Heart left ventricle (tissue), 13 donors: Measurements from ENCODE around the gene SGIP1.

ENCODE experiments used
- CTCF ChIP-seq, 12 donors: fragments of 200-600 bp; sonication (generic) in 4 of 12; IDR thresholded peaks; one replicate each; pipeline versions ENCODE4 v1.5.0 to v1.8.0; 2018 to 2022; ENCODE audit warnings: antibody characterized with exemption in 12 of 12, mild to moderate bottlenecking in 5 of 12
- POLR2A ChIP-seq, 2 donors: fragments of 450-650 bp; IDR thresholded peaks; one replicate each; pipeline ENCODE4 v1.6.1; 2017; ENCODE audit warnings: antibody characterized with exemption in 2 of 2, mild to moderate bottlenecking in 2 of 2, moderate library complexity in 2 of 2
- donor health status: ischemic (EF 13 %, LVEDD 7.1; RV severe dilation, severe dysfunction).
- donor health status: DM: no; HTN: yes; CAD: no.
- donor health status: DM: no; HTN: no; CAD: no.
- donor health status: ischemic (EF 25% LVEDD 6.9; RV normal size, moderate dysfunction).
- donor health status: ischemic (EF 25% LVEDD 5.7; RV mildly dilated, moderate dysfunction).
- donor health status: ischemic (EF 35%, LVEDD 5.7; RV mildly dilated, moderate dysfunction).
- donor health status: nonischemic (EF 11% LVEDD 7.7; RV severe dilation, severe dysfunction).
- donor health status: DM: yes; HTN: yes; CAD: no.
- donor health status: PGD.
- donor health status: ischemic (EF 29% LVEDD 5.4; RV normal size, mild dysfunction).
- donor health status: nonischemic (EF 23%, LVEDD 6.1; RV moderate dilation, normal function).

GRCh38 chr1:66559517-66559916, 25.6 kb downstream of the SGIP1 start:
- TF ChIP-seq CTCF (IDR thresholded peaks at IDR 0.05) (no peak), POLR2A (IDR thresholded peaks at IDR 0.05) (no peak)
